Fibroblast of lung (primary cell): Measurements from ENCODE around the gene LPP.

Source experiments
- CTCF ChIP-seq, 2 donors: IDR thresholded peaks in 1 of 2; conservative IDR thresholded peaks in 1 of 2; 1 replicate in 1 of 2; 2 replicates in 1 of 2; pipeline ENCODE4 v1.5.1; 2011 to 2012; ENCODE audit warnings: low read length in 2 of 2, control low read depth in 1 of 2, inconsistent platforms in 1 of 2, low read depth in 1 of 2, mild to moderate bottlenecking in 1 of 2
- EZH2 ChIP-seq: IDR thresholded peaks from 2 replicates; pipeline ENCODE4 v1.5.1; 2012; ENCODE audit warnings: low read length, control low read depth, mild to moderate bottlenecking; ENCODE audit errors: missing control alignments

GRCh38 chr3:188827576-188827975, 673.6 kb downstream of the LPP start:
- no peak for TF ChIP-seq EZH2
- no peak for TF ChIP-seq CTCF (conservative IDR thresholded peaks at IDR 0.05 in 1 of 2, IDR thresholded peaks at IDR 0.05 in 1 of 2; ENCODE audit: low read depth in 1 of 2, low read length in 2 of 2)
